Left lung (tissue), 10 donors: ENCODE data around the gene WFS1. TPM values are rescaled to one million over a fixed set of nuclear protein-coding genes. Genes with fewer than 3 reads are reported as not detected.

Source experiments
- ATAC-seq: fragments of 200-7000 bp; cut with Tn5 transposase; one replicate; pipeline ENCODE4 v1.9.1; 2020; ENCODE audit warnings: moderate library complexity
- DNase-seq, 4 donors: peaks; one replicate each; pipeline ENCODE4 v3.0.0-alpha.2; 2013 to 2020
- H3K27ac ChIP-seq, 2 donors: fragments of 200-600 bp; sonication (generic) in 1 of 2; one replicate each; pipeline versions ENCODE4 v1.5.0 to v1.8.0; 2020 to 2021
- H3K27me3 ChIP-seq, 2 donors: fragments of 200-600 bp; sonication (generic) in 1 of 2; one replicate each; pipeline versions ENCODE4 v1.5.0 to v1.8.0; 2020 to 2021
- H3K36me3 ChIP-seq, 2 donors: fragments of 200-600 bp; sonication (generic) in 1 of 2; one replicate each; pipeline versions ENCODE4 v1.5.0 to v1.8.0; 2020 to 2021
- H3K4me1 ChIP-seq, 2 donors: fragments of 200-600 bp; one replicate each; pipeline ENCODE4 v1.8.0; 2021
- H3K4me3 ChIP-seq, 2 donors: fragments of 200-600 bp; sonication (generic) in 1 of 2; one replicate each; pipeline versions ENCODE4 v1.5.0 to v1.8.0; 2020 to 2021; ENCODE audit warnings: mild to moderate bottlenecking in 1 of 2
- H3K9me3 ChIP-seq, 2 donors: fragments of 200-600 bp; sonication (generic) in 1 of 2; one replicate each; pipeline versions ENCODE4 v1.5.0 to v1.8.0; 2020 to 2021
- CTCF ChIP-seq, 2 donors: fragments of 200-600 bp; sonication (generic) in 1 of 2; IDR thresholded peaks; one replicate each; pipeline versions ENCODE4 v1.5.0 to v1.8.0; 2021; ENCODE audit warnings: antibody characterized with exemption in 2 of 2
- intact Hi-C, 2 donors: fragments of 100-400 bp; cut with DNase I; formaldehyde crosslinking; loops; one replicate each; pipeline versions ENCODE4 v1.11.2 to v1.14.2; 2022
- polyA plus RNA-seq, 6 donors: library from polyadenylated mRNA; unstranded; fragments of 120-200 nt; gene quantifications; one replicate each; pipeline ENCODE4 v1.2.1, GENCODE V29; 2013; ENCODE audit not compliant: insufficient read length in 6 of 6
- total RNA-seq, 2 donors: library from RNA; stranded (reverse); fragmentation: NEBNext Ultra II Directional; extraction: Animal tissue kit (Norgen Biotek cat#: 25700); gene quantifications; one replicate each; pipeline ENCODE4 v1.2.1, GENCODE V29; 2021
- donor health status: DM: no; HTN: yes; CAD: no.
- donor health status: DM: no; HTN: no; CAD: no.

The WFS1 gene
- total and polyA plus RNA-seq, 8 donors = 33.8 to 103 (median 39.9) TPM

- Histone ChIP-seq H3K27ac (no peak overlapping the region), H3K36me3 (no peaks in the 10 kb centered on the region), H3K4me1 (peaks cover 0 to 4% of the 10 kb centered on the region in 2 donors), H3K27me3 (no peaks in the 10 kb centered on the region), H3K4me3 (no peak overlapping the region), H3K9me3 (no peaks in the 10 kb centered on the region)
- intact Hi-C loops = loop anchor here in 1 of 2 donors (5.0 kb wide), 1 partner anchor 67 kb away; no protein-coding TSS in a partner anchor
- DNase-seq (no peak), ATAC-seq (no peak)
- TF ChIP-seq CTCF (IDR thresholded peaks at IDR 0.05) = no peak
Observed at GRCh38 chr4:6259886-6260285, 9.8 kb upstream of the WFS1 start.

DNA sequence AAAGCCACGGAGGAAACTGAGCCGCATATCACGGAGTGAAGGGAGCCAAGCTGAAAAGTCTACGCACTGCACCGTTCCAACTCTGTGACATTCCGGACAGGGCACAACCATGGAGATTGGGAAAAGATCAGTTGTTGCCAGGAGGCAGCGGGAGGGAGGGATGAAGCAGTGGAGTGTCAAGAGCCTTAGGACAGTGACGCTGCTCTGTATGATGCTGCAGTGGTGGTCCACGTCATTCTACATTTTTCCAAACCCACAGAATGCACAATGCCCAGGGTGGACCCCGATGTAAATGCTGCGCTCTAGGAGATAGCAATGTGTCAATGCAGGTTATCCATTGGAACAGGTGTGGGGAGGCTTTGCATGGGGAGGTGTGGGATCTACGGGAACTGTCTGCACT lies 7.5 kb upstream of the WFS1 start:
- ATAC-seq (no peak), DNase-seq (peak in 1 of 4 donors; percentile 1)
- no peaks in the 10 kb centered on the region for H3K9me3 ChIP-seq
- no peaks in the 10 kb centered on the region for H3K27me3 ChIP-seq
- no peak overlapping the region for H3K4me3 ChIP-seq
- peaks cover 0 to 4% of the 10 kb centered on the region in 2 donors for H3K4me1 ChIP-seq
- H3K36me3 ChIP-seq = no peaks in the 10 kb centered on the region
- TF ChIP-seq CTCF (IDR thresholded peaks at IDR 0.05) = no peak
- intact Hi-C loops = loop anchor here in 1 of 2 donors (5.0 kb wide), 1 partner anchor 65 kb away; no protein-coding TSS in a partner anchor
- no peak overlapping the region for H3K27ac ChIP-seq

DNA sequence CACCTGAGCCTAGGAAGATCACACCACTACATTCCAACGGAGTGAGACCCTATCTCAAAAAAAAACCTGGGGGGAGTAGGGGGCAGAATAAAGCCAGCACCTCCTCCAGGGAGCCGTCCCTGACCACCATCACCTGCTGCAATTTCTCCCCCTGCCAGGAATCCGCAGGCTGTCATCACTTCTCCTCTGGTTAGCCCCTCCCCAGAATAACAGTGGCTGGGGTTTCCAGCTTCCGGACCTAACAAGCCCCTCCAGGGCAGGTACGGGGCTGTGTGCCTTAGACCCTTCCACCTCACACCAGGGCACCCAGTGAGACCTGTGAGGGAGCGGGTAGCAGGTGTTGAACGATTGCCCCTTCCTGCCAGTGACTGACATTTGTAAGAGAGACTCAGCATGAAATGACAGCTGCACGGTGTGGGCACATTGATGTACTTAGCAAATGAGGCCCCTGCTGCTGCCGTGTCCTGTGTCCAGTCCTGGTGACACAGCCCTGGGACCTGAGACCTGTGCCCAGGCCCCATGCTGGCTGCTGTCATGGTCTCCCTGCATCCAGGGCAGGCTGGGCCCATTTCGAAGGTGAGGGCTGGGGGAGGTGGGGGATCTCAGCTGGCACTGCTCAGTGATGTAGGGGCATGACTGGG lies 6.7 kb upstream of the WFS1 start:
- Histone ChIP-seq H3K4me3 (no peak overlapping the region), H3K4me1 (peaks cover 0 to 7% of the 10 kb centered on the region in 2 donors), H3K27me3 (no peaks in the 10 kb centered on the region), H3K36me3 (no peaks in the 10 kb centered on the region), H3K27ac (no peak overlapping the region), H3K9me3 (no peaks in the 10 kb centered on the region)
- DNase-seq (peak in 1 of 4 donors; percentile 53), ATAC-seq (no peak)
- TF ChIP-seq CTCF (IDR thresholded peaks at IDR 0.05) = no peak
- intact Hi-C loops = loop anchor here in 1 of 2 donors (5.0 kb wide), 1 partner anchor 64 kb away; no protein-coding TSS in a partner anchor

- DNase-seq (peak in 1 of 4 donors; percentile 71), ATAC-seq (no peak)
- intact Hi-C loops = loop anchor here in 1 of 2 donors (5.0 kb wide), 1 partner anchor 64 kb away; no protein-coding TSS in a partner anchor
- Histone ChIP-seq H3K4me3 (no peak overlapping the region), H3K27me3 (peaks cover 0 to 4% of the 10 kb centered on the region in 2 donors), H3K27ac (no peak overlapping the region), H3K4me1 (peaks cover 0 to 7% of the 10 kb centered on the region in 2 donors), H3K36me3 (no peaks in the 10 kb centered on the region), H3K9me3 (no peaks in the 10 kb centered on the region)
- TF ChIP-seq CTCF (IDR thresholded peaks at IDR 0.05) = no peak
Observed at GRCh38 chr4:6263526-6264224, 6.0 kb upstream of the WFS1 start.

DNA sequence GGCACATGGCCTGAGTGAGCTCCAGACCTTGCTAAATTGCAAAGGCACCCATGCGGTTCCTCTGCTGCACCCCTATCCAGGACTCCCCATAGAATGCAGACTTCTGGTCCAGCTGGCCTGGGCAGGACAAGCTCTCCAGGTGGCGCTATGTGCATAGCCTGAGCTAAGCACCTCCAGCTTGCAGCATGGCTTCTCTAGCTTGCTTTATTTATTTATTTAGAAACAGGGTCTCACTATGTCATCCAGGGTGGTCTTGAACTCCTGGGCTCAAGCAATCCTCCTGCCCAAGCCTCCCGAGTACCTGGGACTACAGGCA lies 5.5 kb upstream of the WFS1 start:
- Histone ChIP-seq H3K27me3 (peaks cover 0 to 9% of the 10 kb centered on the region in 2 donors), H3K36me3 (no peaks in the 10 kb centered on the region), H3K4me3 (no peak overlapping the region), H3K4me1 (peaks cover 0 to 12% of the 10 kb centered on the region in 2 donors), H3K9me3 (no peaks in the 10 kb centered on the region), H3K27ac (no peak overlapping the region)
- intact Hi-C loops = loop anchor here in 1 of 2 donors (5.0 kb wide), 1 partner anchor 63 kb away; no protein-coding TSS in a partner anchor
- DNase-seq (peak in 2 of 4 donors; percentile 59 to 68), ATAC-seq (peak; percentile 89)
- peak; percentile 29 to 39 for TF ChIP-seq CTCF (IDR thresholded peaks at IDR 0.05)
